HL-60/S4 (cell line): ENCODE data around the gene INTS11.
"Not testable (repeated sequence)": the region's sequence is repeated elsewhere in the genome, so short reads cannot be mapped to it uniquely, and the experiment has no call there.

ENCODE experiments used
- in situ Hi-C: fragments of 300-500 bp; cut with MboI; formaldehyde crosslinking; loops from 2 replicates; pipeline ENCODE4 v1.14.3; 2022; ENCODE audit warnings: low sequenced_read_pairs

INTS11 gene

GRCh38 chr1:1324524-1325287, at the start of gene INTS11, which contains the start of gene CPTP:
INTS11 (minus strand) TSS chr1:1324660; CDS start chr1:1324608, 52 bp downstream.
CPTP (plus strand) TSS chr1:1324802; CDS start chr1:1326911, 2,109 bp downstream.
- in situ Hi-C loops = no loop called here

GRCh38 chr1:1373815-1374588, 49.5 kb upstream of the INTS11 start:
- in situ Hi-C loops = no loop called here

- in situ Hi-C loops = no loop called here
Observed at GRCh38 chr1:1373051-1373814, 48.8 kb upstream of the INTS11 start.

- in situ Hi-C loops = no loop called here
Observed at GRCh38 chr1:1371746-1372711, 47.6 kb upstream of the INTS11 start.

GRCh38 chr1:1371364-1371745, 46.9 kb upstream of the INTS11 start:
- in situ Hi-C loops = no loop called here

- in situ Hi-C loops = no loop called here
Observed at GRCh38 chr1:1370771-1371300, 46.4 kb upstream of the INTS11 start.

GRCh38 chr1:1370094-1370493, 45.6 kb upstream of the INTS11 start:
- in situ Hi-C loops = not testable (repeated sequence)

GRCh38 chr1:1367315-1367714, 42.9 kb upstream of the INTS11 start:
- in situ Hi-C loops = no loop called here

GRCh38 chr1:1366699-1367066, 42.2 kb upstream of the INTS11 start:
- in situ Hi-C loops = no loop called here

- in situ Hi-C loops = no loop called here
Observed at GRCh38 chr1:1365875-1366698, 41.6 kb upstream of the INTS11 start.

- in situ Hi-C loops = no loop called here
Observed at GRCh38 chr1:1364266-1364665, 39.8 kb upstream of the INTS11 start.

GRCh38 chr1:1361982-1362423, 37.5 kb upstream of the INTS11 start:
- in situ Hi-C loops = no loop called here

- in situ Hi-C loops = no loop called here
Observed at GRCh38 chr1:1361233-1361981, 36.9 kb upstream of the INTS11 start.

GRCh38 chr1:1360506-1361169, 36.2 kb upstream of the INTS11 start:
- in situ Hi-C loops = no loop called here

- in situ Hi-C loops = no loop called here
Observed at GRCh38 chr1:1359664-1360468, 35.4 kb upstream of the INTS11 start.

GRCh38 chr1:1359308-1359663, 34.8 kb upstream of the INTS11 start:
- in situ Hi-C loops = no loop called here
